ENCODE results near the gene JAML.

Gene JAML

GRCh38 chr11:118224511-118225188 is at the start of gene JAML:
Gene JAML, minus strand, starts transcription at chr11:118225011. Its CDS starts 10,145 bp downstream, at chr11:118214866.
- H3K4me3 ChIP-seq, result no peak within 1 kb of the TSS
- TF ChIP-seq FOXP2 (optimal IDR thresholded peaks at IDR 0.05; ENCODE audit: control extremely low read depth, extremely low read length, insufficient read depth), result no peak
- TF ChIP-seq EZH2 (IDR thresholded peaks at IDR 0.05), result no peak
- TF ChIP-seq POLR2AphosphoS5 (IDR thresholded peaks at IDR 0.05; ENCODE audit: borderline replicate concordance, low read depth, low read length), result no peak

DNA sequence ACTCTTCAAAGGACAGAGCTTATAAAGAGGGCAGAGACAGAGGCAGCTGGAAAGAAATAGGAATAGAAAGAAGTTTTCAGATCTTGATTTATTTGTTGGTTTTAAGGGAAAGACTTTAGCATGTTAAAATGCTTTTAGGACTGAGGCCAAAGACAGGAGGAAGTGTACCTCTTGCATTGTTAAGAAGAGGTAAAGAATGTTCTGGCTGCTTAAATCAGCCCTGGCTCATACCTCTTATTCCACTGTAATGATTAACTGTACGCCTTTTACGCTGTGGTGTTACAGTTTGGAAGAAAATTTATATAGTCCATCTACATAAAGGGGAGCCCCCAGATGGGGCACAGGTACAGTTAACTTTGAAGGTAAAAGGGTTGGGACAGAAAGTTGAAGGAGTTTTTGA is 49.4 kb upstream of the JAML start:
- Histone ChIP-seq H3K27ac (no peak overlapping the region), H3K4me3 (no peak overlapping the region), H3K9ac (ENCODE audit: insufficient read length) (no peak overlapping the region), H3K36me3 (ENCODE audit: insufficient read depth, low read length) (no peaks in the 10 kb centered on the region), H3K9me3 (ENCODE audit: low read depth, low read length) (no peaks in the 10 kb centered on the region)
- no peak for TF ChIP-seq FOXP2 (optimal IDR thresholded peaks at IDR 0.05; ENCODE audit: control extremely low read depth, extremely low read length, insufficient read depth)
- no peak for TF ChIP-seq EZH2 (IDR thresholded peaks at IDR 0.05)
- TF ChIP-seq POLR2AphosphoS5 (IDR thresholded peaks at IDR 0.05; ENCODE audit: borderline replicate concordance, low read depth, low read length), result no peak
- DNase-seq (ENCODE audit: low read depth, low spot score), result no peak

More at GRCh38 chr11:118224511-118225188, at the start of gene JAML:
- no peaks in the 10 kb centered on the region for H3K9me3 ChIP-seq (ENCODE audit: low read depth, low read length)
- no peak within 1 kb of the TSS for H3K27ac ChIP-seq
- no peaks in the 10 kb centered on the region for H3K36me3 ChIP-seq (ENCODE audit: insufficient read depth, low read length)
- no peak for DNase-seq (ENCODE audit: low read depth, low spot score)
- no peak within 1 kb of the TSS for H3K9ac ChIP-seq (ENCODE audit: insufficient read length)

DNA sequence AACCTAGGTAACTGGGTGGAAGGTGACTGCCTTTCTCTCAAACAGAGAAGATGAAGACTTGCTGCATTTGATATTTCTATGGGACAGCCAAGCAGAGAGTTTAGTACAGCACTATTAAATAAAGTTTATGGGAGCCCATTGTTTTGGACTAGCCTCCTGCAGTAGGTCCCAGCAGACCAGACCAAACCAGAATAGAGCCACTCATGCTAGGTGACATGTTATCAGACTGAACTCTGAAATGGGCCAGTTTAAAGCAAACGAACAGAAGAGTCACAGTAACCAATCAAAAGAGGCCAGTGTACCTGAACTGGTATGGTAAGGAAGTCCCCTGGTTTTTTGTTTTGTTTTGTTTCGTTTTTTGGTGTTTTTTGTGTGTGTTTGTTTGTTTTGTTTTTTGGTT is 47.2 kb upstream of the JAML start:
- no peaks in the 10 kb centered on the region for H3K9me3 ChIP-seq (ENCODE audit: low read depth, low read length)
- no peak for DNase-seq (ENCODE audit: low read depth, low spot score)
- TF ChIP-seq EZH2 (IDR thresholded peaks at IDR 0.05), result no peak
- no peak for TF ChIP-seq FOXP2 (optimal IDR thresholded peaks at IDR 0.05; ENCODE audit: control extremely low read depth, extremely low read length, insufficient read depth)
- no peak for TF ChIP-seq POLR2AphosphoS5 (IDR thresholded peaks at IDR 0.05; ENCODE audit: borderline replicate concordance, low read depth, low read length)
- H3K36me3 ChIP-seq (ENCODE audit: insufficient read depth, low read length), result no peaks in the 10 kb centered on the region
- no peak overlapping the region for H3K4me3 ChIP-seq
- H3K9ac ChIP-seq (ENCODE audit: insufficient read length), result no peak overlapping the region
- no peak overlapping the region for H3K27ac ChIP-seq

GRCh38 chr11:118267486-118267885 is 42.7 kb upstream of the JAML start:
- Histone ChIP-seq H3K36me3 (ENCODE audit: insufficient read depth, low read length) (no peaks in the 10 kb centered on the region), H3K9ac (ENCODE audit: insufficient read length) (no peak overlapping the region), H3K27ac (no peak overlapping the region), H3K4me3 (no peak overlapping the region), H3K9me3 (ENCODE audit: low read depth, low read length) (no peaks in the 10 kb centered on the region)
- no peak for TF ChIP-seq EZH2 (IDR thresholded peaks at IDR 0.05)
- no peak for TF ChIP-seq POLR2AphosphoS5 (IDR thresholded peaks at IDR 0.05; ENCODE audit: borderline replicate concordance, low read depth, low read length)
- TF ChIP-seq FOXP2 (optimal IDR thresholded peaks at IDR 0.05; ENCODE audit: control extremely low read depth, extremely low read length, insufficient read depth), result no peak
- DNase-seq (ENCODE audit: low read depth, low spot score), result no peak

DNA sequence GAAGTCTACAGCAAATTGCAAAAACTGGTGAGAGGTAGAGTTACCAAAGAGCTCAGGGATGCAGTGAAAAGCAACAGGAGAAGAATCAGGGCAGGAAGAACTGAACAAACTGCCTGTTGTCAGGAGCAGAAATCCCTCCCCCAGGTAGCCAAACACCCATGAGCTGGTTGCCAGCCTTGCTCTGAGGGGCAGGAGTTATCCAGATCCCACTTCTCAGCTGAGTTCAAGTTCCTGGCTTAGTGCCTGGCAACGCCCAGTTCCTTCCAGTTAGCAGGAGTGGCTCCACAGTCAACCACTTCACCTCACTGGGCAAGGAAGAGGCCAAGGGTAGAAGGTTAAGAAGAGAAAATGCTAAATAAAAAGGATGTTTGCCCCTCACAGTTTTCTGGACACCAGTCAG is 41.1 kb upstream of the JAML start:
- Histone ChIP-seq H3K9me3 (ENCODE audit: low read depth, low read length) (no peaks in the 10 kb centered on the region), H3K9ac (ENCODE audit: insufficient read length) (no peak overlapping the region), H3K4me3 (no peak overlapping the region), H3K27ac (no peak overlapping the region), H3K36me3 (ENCODE audit: insufficient read depth, low read length) (no peaks in the 10 kb centered on the region)
- TF ChIP-seq POLR2AphosphoS5 (IDR thresholded peaks at IDR 0.05; ENCODE audit: borderline replicate concordance, low read depth, low read length) (no peak), FOXP2 (optimal IDR thresholded peaks at IDR 0.05; ENCODE audit: control extremely low read depth, extremely low read length, insufficient read depth) (no peak), EZH2 (IDR thresholded peaks at IDR 0.05) (no peak)
- DNase-seq (ENCODE audit: low read depth, low spot score), result no peak

DNA sequence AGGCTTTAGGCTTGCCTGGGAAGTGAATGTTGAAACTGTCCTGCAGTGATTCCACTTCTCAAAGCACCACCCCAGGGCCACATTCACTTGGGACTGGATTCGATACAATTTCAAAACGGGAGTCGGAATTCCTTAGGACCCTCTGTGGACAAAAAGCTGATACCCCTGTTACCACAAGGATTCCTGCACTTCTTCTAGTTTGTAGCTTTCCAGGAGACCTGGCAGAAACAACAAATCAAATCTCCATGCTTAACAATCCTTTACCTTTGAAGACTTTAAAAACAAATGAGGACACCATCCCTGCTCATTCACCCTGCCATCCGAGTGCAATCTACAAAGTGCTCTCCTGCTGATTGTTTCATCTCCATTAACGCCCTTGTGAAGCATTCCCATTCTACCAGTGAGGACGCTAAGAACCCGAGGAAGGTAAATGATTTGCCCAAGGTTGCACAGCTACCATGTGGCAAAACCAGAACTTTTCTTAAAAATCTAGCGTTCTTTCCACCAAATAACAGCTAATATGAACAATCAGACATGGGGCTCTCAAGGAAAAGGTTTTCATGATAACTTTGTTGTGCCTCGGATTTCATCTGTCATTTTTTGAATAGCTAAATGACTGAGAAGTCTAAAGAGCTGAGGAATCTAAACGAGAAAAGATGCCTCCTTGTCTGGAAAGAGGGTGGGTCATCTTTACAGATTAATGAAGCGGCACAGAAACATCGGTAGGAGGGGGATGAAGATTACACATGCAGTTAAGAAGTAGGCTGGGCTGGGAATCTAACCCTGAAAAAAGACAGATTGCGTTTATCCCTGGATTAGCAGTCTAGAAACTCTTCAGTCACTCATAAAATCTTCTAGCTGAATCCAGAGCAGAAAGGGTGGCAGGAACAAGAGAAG is 40.0 kb upstream of the JAML start:
- Histone ChIP-seq H3K4me3 (no peak overlapping the region), H3K9me3 (ENCODE audit: low read depth, low read length) (no peaks in the 10 kb centered on the region), H3K27ac (no peak overlapping the region), H3K9ac (ENCODE audit: insufficient read length) (no peak overlapping the region), H3K36me3 (ENCODE audit: insufficient read depth, low read length) (no peaks in the 10 kb centered on the region)
- TF ChIP-seq FOXP2 (optimal IDR thresholded peaks at IDR 0.05; ENCODE audit: control extremely low read depth, extremely low read length, insufficient read depth), result no peak
- TF ChIP-seq POLR2AphosphoS5 (IDR thresholded peaks at IDR 0.05; ENCODE audit: borderline replicate concordance, low read depth, low read length), result no peak
- TF ChIP-seq EZH2 (IDR thresholded peaks at IDR 0.05), result no peak
- no peak for DNase-seq (ENCODE audit: low read depth, low spot score)

DNA sequence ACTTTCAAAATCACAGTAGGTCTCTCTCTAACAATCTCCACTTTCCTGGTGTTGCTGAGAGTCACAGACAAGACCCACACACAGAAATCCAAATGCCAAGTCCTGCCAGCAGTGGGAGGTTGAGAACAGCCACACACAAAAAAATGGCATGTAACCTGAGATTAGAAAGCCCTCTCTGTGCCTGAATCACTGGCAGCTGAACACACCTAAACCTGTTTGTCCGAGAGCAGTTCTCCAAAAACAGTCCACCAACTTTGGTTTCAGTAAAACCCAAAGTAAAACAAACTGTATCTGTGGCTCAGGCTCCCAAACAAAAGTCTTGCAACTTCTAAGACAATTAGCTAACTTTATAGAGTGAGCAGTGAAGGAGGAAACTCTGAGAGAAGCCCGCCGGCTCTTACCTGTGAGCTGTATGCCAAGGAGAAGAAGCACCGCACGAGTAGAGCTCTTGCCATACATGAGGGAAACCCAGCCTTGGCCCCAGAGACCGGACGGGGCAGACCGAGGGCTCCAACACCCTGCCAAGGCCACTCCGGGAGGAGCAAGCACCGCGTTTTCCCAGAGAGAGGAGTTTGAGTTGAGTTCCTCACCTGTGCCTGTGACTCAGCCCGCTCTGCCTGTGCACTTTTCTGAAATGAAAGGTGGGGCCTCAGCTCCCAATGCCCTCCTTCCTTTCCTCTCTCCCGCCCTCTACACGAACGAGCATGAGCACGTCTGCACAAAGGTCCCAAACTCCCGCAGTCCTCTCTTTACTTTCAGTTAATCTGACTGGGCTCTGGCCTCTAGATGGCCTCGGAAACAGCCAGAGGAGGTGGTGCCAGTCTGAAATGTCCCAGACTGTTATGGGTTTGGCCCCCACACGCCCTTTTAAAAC is 39.1 kb upstream of the JAML start, which contains the start of gene MPZL2:
MPZL2 (minus strand) TSS at position 603 of the 874 bp plus-strand sequence; CDS start at position 459, 144 bp downstream.
- Histone ChIP-seq H3K9me3 (ENCODE audit: low read depth, low read length) (no peaks in the 10 kb centered on the region), H3K9ac (ENCODE audit: insufficient read length) (no peak within 1 kb of the TSS), H3K36me3 (ENCODE audit: insufficient read depth, low read length) (no peaks in the 10 kb centered on the region), H3K4me3 (no peak within 1 kb of the TSS), H3K27ac (no peak within 1 kb of the TSS)
- no peak for TF ChIP-seq EZH2 (IDR thresholded peaks at IDR 0.05)
- no peak for TF ChIP-seq POLR2AphosphoS5 (IDR thresholded peaks at IDR 0.05; ENCODE audit: borderline replicate concordance, low read depth, low read length)
- TF ChIP-seq FOXP2 (optimal IDR thresholded peaks at IDR 0.05; ENCODE audit: control extremely low read depth, extremely low read length, insufficient read depth), result no peak
- DNase-seq (ENCODE audit: low read depth, low spot score), result no peak

All from SK-N-MC (cell line).